HL-60 (cell line): ENCODE results near the gene SOX1.

Experiments
- DNase-seq, 2 experiments: peaks; one replicate each; pipeline ENCODE4 v3.0.0-alpha.2; 2010 to 2020; ENCODE audit warnings: low read depth in 1 of 2, low spot score in 1 of 2
- H3K27ac ChIP-seq: fragments of 250-450 bp; sonication (Bioruptor Pico); replicated peaks from 2 replicates; pipeline ENCODE4 v1.5.1; 2020; ENCODE audit warnings: mild to moderate bottlenecking, moderate library complexity
- H3K27me3 ChIP-seq: fragments of 250-450 bp; sonication (Bioruptor Pico); 2 replicates; pipeline ENCODE4 v1.5.1; 2021; ENCODE audit warnings: mild to moderate bottlenecking, moderate library complexity; ENCODE audit not compliant: insufficient read depth, poor library complexity, severe bottlenecking
- H3K4me3 ChIP-seq: replicated peaks from 2 replicates; pipeline ENCODE4 v1.5.1; 2011; ENCODE audit warnings: mild to moderate bottlenecking, control low read depth, low read length; ENCODE audit not compliant: insufficient read depth
- GABPA ChIP-seq: IDR thresholded peaks from 2 replicates; pipeline ENCODE4 v1.6.1; 2012; ENCODE audit warnings: low read depth
- POLR2AphosphoS5 ChIP-seq: IDR thresholded peaks from 2 replicates; pipeline ENCODE4 v1.6.1; 2012; ENCODE audit warnings: low read depth
- SPI1 ChIP-seq: IDR thresholded peaks from 2 replicates; pipeline ENCODE4 v1.6.1; 2012; ENCODE audit warnings: low read depth, mild to moderate bottlenecking, borderline replicate concordance
- TF ChIP-seq, protein P1 (sequence below): IDR thresholded peaks from 2 replicates; pipeline ENCODE4 v1.6.1; 2012; ENCODE audit warnings: low read depth; ENCODE audit not compliant: insufficient replicate concordance
- TF ChIP-seq, protein P2 (sequence below): IDR thresholded peaks from one replicate; pipeline ENCODE4 v1.5.1; 2011; ENCODE audit warnings: low read length, control low read depth, inconsistent platforms; ENCODE audit not compliant: insufficient read depth

SOX1 gene

DNA sequence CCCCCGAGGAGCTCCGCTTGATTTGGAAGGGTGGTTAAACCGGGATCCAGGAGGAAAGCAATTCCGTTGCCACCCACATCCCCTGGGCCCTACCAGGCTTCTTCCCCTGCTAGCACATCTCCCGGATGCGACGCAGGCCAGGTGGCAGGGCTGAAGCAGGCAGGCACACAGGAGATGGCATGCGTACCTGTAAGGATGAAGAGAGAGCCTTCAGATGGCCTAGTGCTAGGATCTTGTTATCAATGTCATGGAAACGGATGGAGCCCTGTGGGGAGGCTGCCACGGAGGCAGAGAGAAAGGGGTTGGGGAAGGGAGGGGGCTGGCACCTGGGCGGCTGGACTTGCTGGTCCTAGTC lies 8.5 kb upstream of the SOX1 start:
- Histone ChIP-seq H3K27ac (no peak overlapping the region), H3K4me3 (no peak overlapping the region), H3K27me3 (peaks cover 87% of the 10 kb centered on the region)
- TF ChIP-seq SPI1 = no peak
- TF ChIP-seq POLR2AphosphoS5 = no peak
- no peak for TF ChIP-seq GABPA
- TF ChIP-seq, protein P1, sequence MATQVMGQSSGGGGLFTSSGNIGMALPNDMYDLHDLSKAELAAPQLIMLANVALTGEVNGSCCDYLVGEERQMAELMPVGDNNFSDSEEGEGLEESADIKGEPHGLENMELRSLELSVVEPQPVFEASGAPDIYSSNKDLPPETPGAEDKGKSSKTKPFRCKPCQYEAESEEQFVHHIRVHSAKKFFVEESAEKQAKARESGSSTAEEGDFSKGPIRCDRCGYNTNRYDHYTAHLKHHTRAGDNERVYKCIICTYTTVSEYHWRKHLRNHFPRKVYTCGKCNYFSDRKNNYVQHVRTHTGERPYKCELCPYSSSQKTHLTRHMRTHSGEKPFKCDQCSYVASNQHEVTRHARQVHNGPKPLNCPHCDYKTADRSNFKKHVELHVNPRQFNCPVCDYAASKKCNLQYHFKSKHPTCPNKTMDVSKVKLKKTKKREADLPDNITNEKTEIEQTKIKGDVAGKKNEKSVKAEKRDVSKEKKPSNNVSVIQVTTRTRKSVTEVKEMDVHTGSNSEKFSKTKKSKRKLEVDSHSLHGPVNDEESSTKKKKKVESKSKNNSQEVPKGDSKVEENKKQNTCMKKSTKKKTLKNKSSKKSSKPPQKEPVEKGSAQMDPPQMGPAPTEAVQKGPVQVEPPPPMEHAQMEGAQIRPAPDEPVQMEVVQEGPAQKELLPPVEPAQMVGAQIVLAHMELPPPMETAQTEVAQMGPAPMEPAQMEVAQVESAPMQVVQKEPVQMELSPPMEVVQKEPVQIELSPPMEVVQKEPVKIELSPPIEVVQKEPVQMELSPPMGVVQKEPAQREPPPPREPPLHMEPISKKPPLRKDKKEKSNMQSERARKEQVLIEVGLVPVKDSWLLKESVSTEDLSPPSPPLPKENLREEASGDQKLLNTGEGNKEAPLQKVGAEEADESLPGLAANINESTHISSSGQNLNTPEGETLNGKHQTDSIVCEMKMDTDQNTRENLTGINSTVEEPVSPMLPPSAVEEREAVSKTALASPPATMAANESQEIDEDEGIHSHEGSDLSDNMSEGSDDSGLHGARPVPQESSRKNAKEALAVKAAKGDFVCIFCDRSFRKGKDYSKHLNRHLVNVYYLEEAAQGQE = no peak
- TF ChIP-seq, protein P2, sequence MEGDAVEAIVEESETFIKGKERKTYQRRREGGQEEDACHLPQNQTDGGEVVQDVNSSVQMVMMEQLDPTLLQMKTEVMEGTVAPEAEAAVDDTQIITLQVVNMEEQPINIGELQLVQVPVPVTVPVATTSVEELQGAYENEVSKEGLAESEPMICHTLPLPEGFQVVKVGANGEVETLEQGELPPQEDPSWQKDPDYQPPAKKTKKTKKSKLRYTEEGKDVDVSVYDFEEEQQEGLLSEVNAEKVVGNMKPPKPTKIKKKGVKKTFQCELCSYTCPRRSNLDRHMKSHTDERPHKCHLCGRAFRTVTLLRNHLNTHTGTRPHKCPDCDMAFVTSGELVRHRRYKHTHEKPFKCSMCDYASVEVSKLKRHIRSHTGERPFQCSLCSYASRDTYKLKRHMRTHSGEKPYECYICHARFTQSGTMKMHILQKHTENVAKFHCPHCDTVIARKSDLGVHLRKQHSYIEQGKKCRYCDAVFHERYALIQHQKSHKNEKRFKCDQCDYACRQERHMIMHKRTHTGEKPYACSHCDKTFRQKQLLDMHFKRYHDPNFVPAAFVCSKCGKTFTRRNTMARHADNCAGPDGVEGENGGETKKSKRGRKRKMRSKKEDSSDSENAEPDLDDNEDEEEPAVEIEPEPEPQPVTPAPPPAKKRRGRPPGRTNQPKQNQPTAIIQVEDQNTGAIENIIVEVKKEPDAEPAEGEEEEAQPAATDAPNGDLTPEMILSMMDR = no peak
- DNase-seq = no peak

DNA sequence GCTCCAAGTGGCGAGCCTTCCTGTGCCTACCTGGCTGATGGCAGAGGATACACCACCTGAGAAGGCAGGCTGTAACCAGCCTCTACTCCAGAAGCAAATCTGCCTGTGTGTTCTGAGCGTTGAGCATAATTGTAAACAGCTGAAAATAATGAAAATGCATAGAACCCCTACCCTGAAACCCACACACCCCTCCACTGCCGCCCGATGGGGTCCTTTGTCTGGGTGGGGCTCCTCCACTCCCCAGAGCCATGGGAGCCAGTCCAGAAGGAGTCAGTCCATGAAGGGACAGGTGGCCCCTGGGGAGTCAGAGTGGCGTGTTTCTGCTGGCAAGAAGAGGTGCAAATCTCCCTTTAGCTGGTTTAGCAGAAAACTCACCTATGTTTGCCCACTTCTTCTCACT lies 8.0 kb upstream of the SOX1 start:
- TF ChIP-seq SPI1 (no peak), GABPA (no peak), POLR2AphosphoS5 (no peak)
- TF ChIP-seq, protein P2 = no peak
- TF ChIP-seq, protein P1 = no peak
- peaks cover 87% of the 10 kb centered on the region for H3K27me3 ChIP-seq
- H3K4me3 ChIP-seq = no peak overlapping the region
- DNase-seq = no peak
- H3K27ac ChIP-seq = no peak overlapping the region

- H3K27ac ChIP-seq = no peak overlapping the region
- no peak overlapping the region for H3K4me3 ChIP-seq
- TF ChIP-seq, protein P2 = no peak
- TF ChIP-seq POLR2AphosphoS5 = no peak
- TF ChIP-seq, protein P1 = no peak
- no peak for DNase-seq
- H3K27me3 ChIP-seq = peaks cover 87% of the 10 kb centered on the region
These were observed 7.3 kb upstream of the SOX1 start for GRCh38 chr13:112059457-112060281.
